ENCODE measurements around the gene RPRD1B. TPM values are rescaled to one million over a fixed set of nuclear protein-coding genes. Genes with fewer than 3 reads are reported as not detected.

Gene RPRD1B
- polyA plus RNA-seq, 1 of the 3 experiments (the other 2 are of a cell fraction): 11.8 TPM

GRCh38 chr20:38137441-38138037, 104.0 kb downstream of the RPRD1B start:
- no peaks in the 10 kb centered on the region for H3K27me3 ChIP-seq (ENCODE audit: insufficient read depth)
- peaks cover 16 to 38% of the 10 kb centered on the region in 2 experiments for H3K4me1 ChIP-seq (ENCODE audit: control insufficient read depth in 1 of 2, insufficient read depth in 2 of 2, low read depth in 1 of 2, low read length in 1 of 2)
- TF ChIP-seq ELF1 (IDR thresholded peaks at IDR 0.05) (no peak), RAD21 (IDR thresholded peaks at IDR 0.05; ENCODE audit: low read length) (no peak), TCF12 (IDR thresholded peaks at IDR 0.05) (no peak), MXI1 (IDR thresholded peaks at IDR 0.05; ENCODE audit: low read depth, low read length) (no peak), FOXM1 (IDR thresholded peaks at IDR 0.05; ENCODE audit: low read depth) (no peak), SIN3A (IDR thresholded peaks at IDR 0.05; ENCODE audit: borderline replicate concordance, low read depth, low read length) (no peak), CTCF (IDR thresholded peaks at IDR 0.05) (no peak), PBX3 (IDR thresholded peaks at IDR 0.05) (no peak), EP300 (IDR thresholded peaks at IDR 0.05; ENCODE audit: borderline replicate concordance in 1 of 2, low read depth in 1 of 2, low read length in 1 of 2) (no peak), IRF3 (IDR thresholded peaks at IDR 0.05; ENCODE audit: low read depth, low read length) (no peak), GATA2 (CRISPR knock-in tag; IDR thresholded peaks at IDR 0.05) (no peak)
- H3F3A ChIP-seq (replicated peaks; ENCODE audit: insufficient read depth): peaks cover 45% of the 10 kb centered on the region
- no peaks in the 10 kb centered on the region for H4K20me1 ChIP-seq (ENCODE audit: insufficient read depth)
- no peak overlapping the region for H2AFZ ChIP-seq (ENCODE audit: low read depth)
- POLR2A ChIA-PET: no interaction called here
- H3K4me2 ChIP-seq: no peak overlapping the region
- 91% methylated on average over 11 of the region's 11 CpGs for WGBS (ENCODE audit: low lambda C conversion rate)
- CTCF ChIA-PET: no interaction called here
- H3K9me2 ChIP-seq: no peaks in the 10 kb centered on the region
- H3K27ac ChIP-seq (ENCODE audit: low read depth in 2 of 2, low read length in 1 of 2): no peak overlapping the region
- no peaks in the 10 kb centered on the region for H3K79me2 ChIP-seq (ENCODE audit: insufficient read depth)
- H3K9ac ChIP-seq: no peak overlapping the region
- no peaks in the 10 kb centered on the region for H3K9me3 ChIP-seq
- DNase-seq: no peak
- H3K4me3 ChIP-seq (ENCODE audit: low read depth in 2 of 2, low read length in 1 of 2): no peak overlapping the region
- H3K36me3 ChIP-seq (replicated peaks in 1 of 2; ENCODE audit: control insufficient read depth in 1 of 2, insufficient read depth in 2 of 2, low read length in 1 of 2): peaks cover 52 to 68% of the 10 kb centered on the region in 2 experiments

- peaks cover 50% of the 10 kb centered on the region for H3F3A ChIP-seq (replicated peaks; ENCODE audit: insufficient read depth)
- ChIA-PET CTCF (interaction anchor here (1.0 kb wide), 1 partner anchor 13 kb away, joined by 4 read pairs; no protein-coding TSS in a partner anchor), POLR2A (no interaction called here)
- no peaks in the 10 kb centered on the region for H3K9me3 ChIP-seq
- H3K9me2 ChIP-seq: no peaks in the 10 kb centered on the region
- H2AFZ ChIP-seq (ENCODE audit: low read depth): no peak overlapping the region
- H3K9ac ChIP-seq: no peak overlapping the region
- DNase-seq: no peak
- no peaks in the 10 kb centered on the region for H4K20me1 ChIP-seq (ENCODE audit: insufficient read depth)
- peak overlapping the region in 1 of 2 experiments; percentile 91; a peak in 1 of 4 replicates for H3K27ac ChIP-seq (ENCODE audit: low read depth in 2 of 2, low read length in 1 of 2)
- WGBS (ENCODE audit: low lambda C conversion rate): 91% methylated on average over 15 of the region's 15 CpGs
- H3K36me3 ChIP-seq (replicated peaks in 1 of 2; ENCODE audit: control insufficient read depth in 1 of 2, insufficient read depth in 2 of 2, low read length in 1 of 2): peaks cover 50 to 64% of the 10 kb centered on the region in 2 experiments
- no peaks in the 10 kb centered on the region for H3K27me3 ChIP-seq (ENCODE audit: insufficient read depth)
- H3K4me3 ChIP-seq (ENCODE audit: low read depth in 2 of 2, low read length in 1 of 2): no peak overlapping the region
- H3K79me2 ChIP-seq (ENCODE audit: insufficient read depth): no peaks in the 10 kb centered on the region
- no peak overlapping the region for H3K4me2 ChIP-seq
- peaks cover 17 to 45% of the 10 kb centered on the region in 2 experiments for H3K4me1 ChIP-seq (ENCODE audit: control insufficient read depth in 1 of 2, insufficient read depth in 2 of 2, low read depth in 1 of 2, low read length in 1 of 2)
- TF ChIP-seq USF2 (IDR thresholded peaks at IDR 0.05; ENCODE audit: borderline replicate concordance, low read depth, low read length) (no peak), SMC3 (IDR thresholded peaks at IDR 0.05; ENCODE audit: low read depth, low read length) (no peak), EZH2phosphoT487 (IDR thresholded peaks at IDR 0.05; ENCODE audit: borderline replicate concordance, low read depth) (no peak), REST (IDR thresholded peaks at IDR 0.05; ENCODE audit: low read depth, low read length) (no peak), ELF1 (IDR thresholded peaks at IDR 0.05) (no peak), MEF2A (IDR thresholded peaks at IDR 0.05; ENCODE audit: borderline replicate concordance, low read depth) (no peak), TCF12 (IDR thresholded peaks at IDR 0.05) (no peak), EP300 (IDR thresholded peaks at IDR 0.05; ENCODE audit: borderline replicate concordance in 1 of 2, low read depth in 1 of 2, low read length in 1 of 2) (no peak), YY1 (IDR thresholded peaks at IDR 0.05; ENCODE audit: low read depth) (no peak)
Observed at GRCh38 chr20:38138086-38138778, 104.7 kb downstream of the RPRD1B start.
